GM10248 (cell line): Measurements from ENCODE around the gene FABP1.

Experiments
- CTCF ChIA-PET: fragments of 300-600 bp; sonication (Branson Sonifier 250); formaldehyde crosslinking; extraction: SDS; loops from one replicate; lab custom pipeline; 2021; ENCODE audit warnings: antibody characterized with exemption; lab: Yijun Ruan, JAX
- POLR2A ChIA-PET: fragments of 350-650 bp; sonication (Branson Sonifier 250); formaldehyde crosslinking; extraction: SDS; loops from one replicate; lab custom pipeline; 2020; ENCODE audit warnings: antibody characterized with exemption; lab: Yijun Ruan, JAX
- DNase-seq: peaks from one replicate; pipeline ENCODE4 v3.0.0; 2012; ENCODE audit errors: extremely low spot score
- CTCF ChIP-seq: IDR thresholded peaks from 2 replicates; pipeline ENCODE4 v1.5.1; 2012; ENCODE audit warnings: mild to moderate bottlenecking, low read depth; ENCODE audit errors: extremely low read depth, missing control alignments, control extremely low read depth

FABP1 gene

GRCh38 chr2:88121678-88122077 is 6.2 kb downstream of the FABP1 start:
- ChIA-PET CTCF (interaction anchor here (1.3 kb wide), 1 partner anchor 38 kb away, joined by 3 read pairs; no protein-coding TSS in a partner anchor), POLR2A (no interaction called here)
- no peak for TF ChIP-seq CTCF
- no peak for DNase-seq

- no peak for TF ChIP-seq CTCF
- DNase-seq: no peak
- ChIA-PET CTCF (no interaction called here), POLR2A (no interaction called here)
Observed at GRCh38 chr2:88117973-88118372, 9.9 kb downstream of the FABP1 start.

- CTCF ChIA-PET: interaction anchor here (0.9 kb wide), 1 partner anchor 57 kb away, joined by 3 read pairs; no protein-coding TSS in a partner anchor
- POLR2A ChIA-PET: no interaction called here
- no peak for DNase-seq
- TF ChIP-seq CTCF: no peak
Observed at GRCh38 chr2:88116669-88117432, 11.0 kb downstream of the FABP1 start.

GRCh38 chr2:88115825-88116518 is 11.9 kb downstream of the FABP1 start:
- DNase-seq: no peak
- no peak for TF ChIP-seq CTCF
- ChIA-PET CTCF (interaction anchor here (0.9 to 1.1 kb wide), 2 partner anchors 8 to 56 kb away, joined by 3 read pairs; no protein-coding TSS in a partner anchor), POLR2A (no interaction called here)

- ChIA-PET CTCF (interaction anchor here (0.9 kb wide), 1 partner anchor 24 kb away, joined by 3 read pairs; no protein-coding TSS in a partner anchor), POLR2A (no interaction called here)
- no peak for TF ChIP-seq CTCF
- DNase-seq: no peak
Observed at GRCh38 chr2:88114889-88115288, 13.0 kb downstream of the FABP1 start.

GRCh38 chr2:88113069-88113468 is 14.8 kb downstream of the FABP1 start:
- ChIA-PET CTCF (no interaction called here), POLR2A (no interaction called here)
- TF ChIP-seq CTCF: no peak
- DNase-seq: no peak
